ENCODE results near the gene AGBL5.

The AGBL5 gene

GRCh38 chr2:27025281-27025800 lies 26.1 kb upstream of the AGBL5 start:
- TF ChIP-seq, protein P1, sequence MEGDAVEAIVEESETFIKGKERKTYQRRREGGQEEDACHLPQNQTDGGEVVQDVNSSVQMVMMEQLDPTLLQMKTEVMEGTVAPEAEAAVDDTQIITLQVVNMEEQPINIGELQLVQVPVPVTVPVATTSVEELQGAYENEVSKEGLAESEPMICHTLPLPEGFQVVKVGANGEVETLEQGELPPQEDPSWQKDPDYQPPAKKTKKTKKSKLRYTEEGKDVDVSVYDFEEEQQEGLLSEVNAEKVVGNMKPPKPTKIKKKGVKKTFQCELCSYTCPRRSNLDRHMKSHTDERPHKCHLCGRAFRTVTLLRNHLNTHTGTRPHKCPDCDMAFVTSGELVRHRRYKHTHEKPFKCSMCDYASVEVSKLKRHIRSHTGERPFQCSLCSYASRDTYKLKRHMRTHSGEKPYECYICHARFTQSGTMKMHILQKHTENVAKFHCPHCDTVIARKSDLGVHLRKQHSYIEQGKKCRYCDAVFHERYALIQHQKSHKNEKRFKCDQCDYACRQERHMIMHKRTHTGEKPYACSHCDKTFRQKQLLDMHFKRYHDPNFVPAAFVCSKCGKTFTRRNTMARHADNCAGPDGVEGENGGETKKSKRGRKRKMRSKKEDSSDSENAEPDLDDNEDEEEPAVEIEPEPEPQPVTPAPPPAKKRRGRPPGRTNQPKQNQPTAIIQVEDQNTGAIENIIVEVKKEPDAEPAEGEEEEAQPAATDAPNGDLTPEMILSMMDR (conservative IDR thresholded peaks at IDR 0.05), result no peak
- no peak overlapping the region for H3K27ac ChIP-seq

DNA sequence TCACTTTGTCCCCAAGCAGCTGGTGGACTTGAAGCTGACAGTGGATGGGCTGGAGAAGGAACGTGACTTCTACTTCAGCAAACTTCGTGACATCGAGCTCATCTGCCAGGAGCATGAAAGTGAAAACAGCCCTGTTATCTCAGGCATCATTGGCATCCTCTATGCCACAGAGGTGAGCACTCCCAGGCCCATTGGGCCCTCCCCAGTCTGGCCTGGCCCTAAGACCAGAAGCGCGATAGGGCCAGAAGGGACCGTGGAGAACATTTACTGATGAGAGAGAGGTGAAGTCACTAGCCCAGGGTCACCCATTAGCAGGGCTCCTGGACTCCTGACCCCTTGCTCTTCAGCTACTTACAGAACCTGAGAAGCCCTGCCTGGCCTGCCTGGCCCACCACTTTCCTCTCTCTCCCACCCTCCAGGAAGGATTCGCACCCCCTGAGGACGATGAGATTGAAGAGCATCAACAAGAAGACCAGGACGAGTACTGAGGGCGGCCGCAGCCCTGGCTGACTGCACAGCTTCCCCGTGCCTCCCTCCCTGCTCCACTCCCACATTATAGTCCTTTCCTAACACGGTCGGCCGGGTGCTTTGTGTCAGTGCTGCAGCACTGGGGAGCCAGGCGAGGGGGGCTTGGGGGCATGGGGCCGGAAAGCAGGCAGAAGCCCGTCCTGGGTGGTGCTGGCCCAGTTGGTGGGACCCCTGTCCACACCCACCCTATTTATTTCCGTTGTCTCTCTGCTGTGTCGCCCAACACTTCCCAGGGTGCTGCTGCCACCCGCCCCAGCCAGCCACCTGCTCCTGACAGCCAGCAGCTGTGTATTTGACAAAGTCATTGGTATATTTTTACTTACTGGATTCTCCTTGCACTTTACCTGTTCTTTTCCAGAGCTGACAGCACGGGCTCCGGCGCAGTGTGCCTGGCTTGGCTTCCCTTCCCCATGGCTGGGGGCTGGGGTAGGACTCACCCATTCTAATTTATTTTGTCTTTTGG lies 25.3 kb upstream of the AGBL5 start:
- TF ChIP-seq, protein P1 (conservative IDR thresholded peaks at IDR 0.05), result no peak
- no peak overlapping the region for H3K27ac ChIP-seq

DNA sequence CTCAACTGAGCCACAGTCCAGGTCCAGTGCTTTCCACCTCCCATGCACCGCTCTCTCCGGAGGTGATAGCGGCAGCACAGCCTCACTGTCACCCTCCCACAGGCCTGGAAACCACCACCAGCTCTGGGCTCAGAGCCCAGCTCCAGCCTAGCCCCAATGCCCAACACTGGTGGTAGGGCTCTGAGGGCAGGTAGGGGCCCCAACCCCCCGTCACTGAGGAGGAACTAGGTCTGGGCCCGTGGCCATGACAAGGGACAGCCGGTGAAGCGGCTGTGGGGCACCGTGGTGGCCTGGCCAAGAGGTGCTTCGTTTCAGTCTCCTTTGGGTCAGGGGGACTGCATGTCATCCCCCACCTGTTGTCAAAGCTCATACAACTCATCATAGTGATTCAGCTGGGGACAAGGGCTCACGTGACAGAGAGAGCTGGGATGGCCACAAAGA lies 24.2 kb upstream of the AGBL5 start:
- H3K27ac ChIP-seq, result no peak overlapping the region
- TF ChIP-seq, protein P1 (conservative IDR thresholded peaks at IDR 0.05), result no peak

- TF ChIP-seq, protein P1 (conservative IDR thresholded peaks at IDR 0.05), result no peak
- no peak overlapping the region for H3K27ac ChIP-seq
These were observed 22.4 kb upstream of the AGBL5 start for GRCh38 chr2:27029051-27029450.

DNA sequence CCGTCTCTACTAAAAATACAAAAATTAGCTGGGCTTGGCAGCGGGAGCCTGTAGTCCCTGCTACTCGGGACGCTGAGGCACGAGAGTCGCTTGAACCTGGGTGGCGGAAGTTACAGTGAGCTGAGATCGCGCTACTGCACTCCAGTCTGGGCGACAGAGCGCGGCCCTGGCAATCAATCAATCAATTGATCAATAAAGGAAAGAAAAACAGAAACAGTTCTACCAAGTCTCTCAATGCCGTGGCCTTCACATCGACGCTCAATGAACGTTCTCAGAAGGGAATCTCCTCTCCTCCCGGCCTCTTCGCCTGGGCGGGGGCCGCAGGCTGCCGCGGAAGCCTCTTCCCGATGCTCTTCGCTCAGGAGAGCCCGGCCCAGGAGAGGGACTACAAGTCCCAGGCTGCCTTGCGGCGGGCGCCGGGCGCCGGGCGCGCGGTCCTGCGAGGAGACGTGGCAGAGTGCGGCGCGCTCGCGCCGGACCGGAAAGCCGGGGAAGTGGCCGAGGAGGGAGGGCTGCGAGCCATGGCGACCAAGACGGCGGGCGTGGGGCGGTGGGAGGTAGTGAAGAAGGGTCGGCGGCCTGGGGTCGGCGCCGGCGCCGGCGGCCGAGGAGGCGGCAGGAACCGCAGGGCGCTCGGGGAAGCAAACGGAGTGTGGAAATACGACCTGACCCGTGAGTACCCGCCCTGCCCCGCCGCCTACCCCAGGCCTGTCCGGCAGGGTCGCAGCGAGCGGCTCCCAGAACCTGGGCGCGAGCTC lies 18.8 kb upstream of the AGBL5 start, which contains the start of gene TMEM214:
Gene TMEM214, plus strand, starts transcription at position 471 of the 758 bp plus-strand sequence. Its CDS starts 51 bp downstream, at position 522.
- peak within 1 kb of the TSS; percentile 79; the same call in 1 of the 2 replicates for H3K27ac ChIP-seq
- TF ChIP-seq, protein P1 (conservative IDR thresholded peaks at IDR 0.05), result no peak

DNA sequence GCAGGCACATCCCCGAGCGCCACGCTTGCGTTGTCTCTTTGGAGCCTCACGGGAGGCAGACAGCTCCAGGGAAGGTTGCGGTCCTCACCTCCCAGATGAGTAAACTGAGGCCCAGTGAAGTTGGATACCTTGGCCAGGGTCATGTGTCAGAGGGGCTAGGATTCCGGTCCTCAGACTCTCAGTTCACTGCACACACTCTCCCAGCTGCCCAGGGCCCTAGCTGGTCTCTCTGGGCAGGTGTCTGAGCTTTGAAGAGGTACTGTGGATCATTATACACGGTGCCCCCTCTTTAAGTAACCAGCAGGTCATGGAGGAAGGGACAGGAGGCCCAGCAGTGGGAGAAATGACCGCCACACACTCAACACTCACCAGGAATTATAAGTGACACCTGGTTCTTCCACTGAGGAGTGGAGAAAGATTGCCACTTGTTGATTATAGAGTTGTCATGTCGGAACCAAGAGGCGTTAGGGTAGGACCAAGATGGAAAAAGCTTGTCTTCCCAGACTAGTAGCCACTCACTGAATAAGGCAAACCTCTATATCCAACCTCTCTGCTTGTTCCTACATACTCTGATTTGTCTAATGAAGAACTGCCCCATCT lies 18.1 kb upstream of the AGBL5 start:
- TF ChIP-seq, protein P1 (conservative IDR thresholded peaks at IDR 0.05), result no peak
- H3K27ac ChIP-seq, result peak overlapping the region; percentile 79; the same call in 1 of the 2 replicates
